Effector CD4-positive, alpha-beta T cell (primary cell): ENCODE measurements around the gene RNASE12. TPM values are rescaled to one million over a fixed set of nuclear protein-coding genes. Genes with fewer than 3 reads are reported as not detected.
"Not testable (repeated sequence)": the region's sequence is repeated elsewhere in the genome, so short reads cannot be mapped to it uniquely, and the experiment has no call there.

Experiments
- DNase-seq: peaks from one replicate; pipeline ENCODE4 v3.0.0-alpha.2; 2020
- total RNA-seq: gene quantifications from one replicate; lab custom pipeline; 2026; lab: John Stamatoyannopoulos, UW

The RNASE12 gene, protein sequence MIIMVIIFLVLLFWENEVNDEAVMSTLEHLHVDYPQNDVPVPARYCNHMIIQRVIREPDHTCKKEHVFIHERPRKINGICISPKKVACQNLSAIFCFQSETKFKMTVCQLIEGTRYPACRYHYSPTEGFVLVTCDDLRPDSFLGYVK
- total RNA-seq = not detected

DNA sequence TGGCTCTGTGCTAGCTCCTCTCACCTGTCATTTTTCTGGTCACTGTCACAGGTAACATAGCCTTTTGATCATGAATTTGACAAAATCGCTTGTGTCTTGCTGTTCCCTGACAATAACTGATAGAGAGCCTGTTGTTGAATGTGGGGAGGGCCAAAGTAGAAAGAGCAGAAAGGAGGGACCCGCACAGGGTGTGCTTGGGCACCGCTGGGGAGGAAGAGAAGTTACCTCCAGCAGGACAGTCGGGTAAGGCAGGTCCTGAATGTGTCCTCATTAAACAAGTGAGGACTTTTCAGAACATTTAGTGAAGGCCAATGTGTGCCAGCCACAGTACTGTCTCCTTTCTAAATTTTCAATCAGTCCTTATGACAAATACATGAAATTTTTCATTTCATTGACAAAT, at the start of gene RNASE12:
Gene RNASE12 (minus strand): TSS at position 142 of the 400 bp plus-strand sequence. CDS start 653 bp downstream, outside the sequence.
- DNase-seq = no peak

GRCh38 chr14:20632831-20633691, 41.9 kb upstream of the RNASE12 start:
- peak; percentile 46 for DNase-seq

- DNase-seq = no peak
Observed at GRCh38 chr14:20632448-20632830, 41.3 kb upstream of the RNASE12 start.

- no peak for DNase-seq
Observed at GRCh38 chr14:20631880-20632389, 40.8 kb upstream of the RNASE12 start.

DNA sequence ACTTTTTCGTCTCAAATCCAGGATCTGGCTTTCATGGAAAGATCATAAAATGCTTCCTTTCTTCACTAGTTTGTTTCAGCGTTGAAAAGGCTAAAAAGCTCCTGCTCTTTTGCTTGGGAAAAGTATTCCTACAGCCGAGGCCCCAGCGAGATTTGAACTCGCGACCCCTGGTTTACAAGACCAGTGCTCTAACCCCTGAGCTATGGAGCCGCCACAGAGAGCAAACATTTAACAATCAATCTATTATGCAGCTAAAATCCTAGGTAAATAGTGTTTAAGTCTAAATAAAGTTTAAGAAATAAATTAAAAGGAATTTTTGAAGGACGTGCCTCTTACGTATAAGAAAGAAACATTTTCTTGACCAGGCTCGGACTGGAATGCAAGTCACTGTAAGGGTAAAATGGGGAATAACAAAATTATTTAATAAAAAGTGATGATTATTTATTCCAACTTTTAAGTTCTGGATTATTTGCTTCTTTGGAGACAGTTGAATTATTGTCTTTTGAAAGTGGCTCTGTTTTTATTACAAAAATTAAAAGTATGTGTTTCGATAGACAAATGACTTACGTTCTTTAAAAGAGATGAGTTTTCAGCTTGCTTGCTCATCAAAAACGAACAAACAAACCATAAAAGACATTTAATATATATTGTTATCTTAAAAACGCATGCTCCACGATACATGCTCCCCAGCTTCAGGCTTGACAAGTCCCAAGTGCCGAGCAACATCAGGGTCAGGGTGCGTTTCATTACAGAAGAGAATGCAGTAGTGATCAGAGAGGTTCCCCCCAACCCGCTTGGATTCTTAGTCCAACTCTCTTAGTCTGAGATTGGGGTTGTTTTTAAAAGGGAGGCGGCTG, 40.1 kb upstream of the RNASE12 start:
- peak; percentile 43 for DNase-seq

DNA sequence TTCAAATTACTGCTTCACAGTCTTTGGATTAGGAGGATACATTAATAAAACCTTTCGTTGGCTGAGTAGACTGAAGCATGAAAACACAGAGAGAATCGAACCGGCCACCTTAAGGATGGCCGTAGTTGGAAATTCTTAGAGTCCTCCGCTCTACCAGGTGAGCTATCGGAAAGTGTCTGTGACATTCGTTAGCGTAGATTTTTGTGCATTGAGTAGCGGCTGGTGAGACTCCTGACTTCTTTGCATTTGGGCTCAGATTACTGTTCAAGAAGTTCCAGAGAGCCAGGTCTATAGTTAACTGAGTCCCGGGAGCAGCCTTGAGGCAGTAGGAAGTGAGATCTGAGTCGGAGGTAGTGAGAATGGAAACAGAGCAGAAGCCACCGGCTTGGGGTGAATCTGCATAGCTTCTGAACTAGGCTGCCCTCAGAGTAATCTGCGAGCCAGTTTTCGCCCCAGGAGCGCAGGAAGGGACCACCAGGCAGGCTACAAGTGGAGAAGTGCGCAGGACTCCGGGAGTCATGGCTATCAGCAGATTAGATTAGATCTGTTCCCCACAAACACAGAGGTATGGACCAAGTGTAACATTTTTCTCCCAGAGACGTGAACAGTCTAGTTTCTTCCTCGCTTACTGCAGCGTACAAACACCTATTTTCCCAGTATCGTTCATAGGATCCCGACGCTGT, 39.3 kb upstream of the RNASE12 start:
- no peak for DNase-seq

GRCh38 chr14:20628063-20628854, 37.1 kb upstream of the RNASE12 start:
- DNase-seq = no peak

GRCh38 chr14:20627346-20628027, 36.3 kb upstream of the RNASE12 start:
- DNase-seq = no peak

- DNase-seq = no peak
Observed at GRCh38 chr14:20626274-20626673, 35.1 kb upstream of the RNASE12 start.

DNA sequence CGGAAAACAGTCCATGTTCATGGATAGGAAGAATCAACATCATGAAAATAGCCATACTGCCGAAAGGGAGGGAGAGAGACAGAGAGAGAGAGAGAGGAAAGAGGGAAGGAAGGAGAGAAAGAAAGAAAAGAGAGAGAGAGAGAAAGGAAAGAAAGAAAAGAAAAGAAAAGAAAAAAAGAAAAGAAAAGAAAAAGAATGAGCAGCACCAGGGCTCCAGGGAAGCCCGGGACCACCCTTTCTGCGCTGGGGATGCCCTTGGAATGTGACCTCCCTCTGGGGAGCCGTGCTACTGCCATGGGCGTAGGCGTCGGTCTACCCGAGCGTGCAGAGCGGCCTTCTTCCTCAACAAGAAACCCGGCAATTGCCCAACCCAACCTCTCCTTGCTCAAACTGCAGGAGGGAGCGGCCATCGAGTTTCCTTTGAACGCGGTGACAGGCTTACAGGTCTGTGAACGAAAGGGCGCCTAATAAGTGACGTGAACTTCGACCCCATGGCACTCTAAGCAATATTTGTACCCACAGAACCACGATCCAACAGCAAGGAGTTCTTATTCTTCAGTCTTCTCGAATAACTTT, 33.4 kb upstream of the RNASE12 start:
- DNase-seq = peak; percentile 26

DNA sequence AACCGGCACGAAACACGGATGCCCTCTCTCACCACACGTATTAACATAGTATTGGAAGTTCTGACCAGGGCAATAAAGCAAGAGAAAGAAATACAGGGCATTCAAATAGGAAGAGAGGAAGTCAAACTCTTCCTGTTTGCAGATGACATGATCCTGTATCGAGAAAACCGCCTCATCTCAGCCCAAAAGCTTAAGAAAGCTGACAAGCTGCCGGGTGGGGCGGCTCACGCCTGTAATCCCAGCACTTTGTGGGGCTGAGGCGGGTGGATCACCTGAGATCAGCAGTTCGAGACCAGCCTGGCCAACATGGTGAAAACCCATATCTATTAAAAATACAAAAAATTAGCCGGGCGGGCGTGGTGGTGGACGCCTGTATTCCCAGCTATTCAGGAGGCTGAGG, 32.6 kb upstream of the RNASE12 start:
- no peak for DNase-seq

DNA sequence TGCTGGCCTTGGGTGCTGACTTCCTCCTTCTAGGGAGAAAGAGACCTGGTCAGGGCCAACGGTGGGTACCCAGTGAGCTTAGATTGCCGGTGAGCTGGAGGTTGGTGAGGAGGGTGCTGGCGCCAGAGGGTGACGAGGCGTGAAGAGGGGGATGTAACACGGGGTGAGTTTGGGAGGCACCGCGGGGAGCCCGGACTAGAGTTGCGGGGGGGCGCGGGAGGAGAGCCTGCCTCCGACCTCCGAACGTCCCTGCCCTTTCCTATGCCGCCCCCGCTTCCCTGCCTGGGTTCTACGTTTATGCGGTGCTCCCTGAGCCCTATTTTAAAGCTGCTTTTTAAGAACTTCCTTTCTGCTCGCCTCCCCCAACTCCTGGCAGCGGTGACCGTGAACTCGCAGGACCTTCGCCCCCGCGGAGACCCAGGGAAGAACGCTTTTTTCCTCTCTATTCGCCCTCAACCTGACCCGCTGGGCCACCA, 31.7 kb upstream of the RNASE12 start:
- DNase-seq = no peak

DNA sequence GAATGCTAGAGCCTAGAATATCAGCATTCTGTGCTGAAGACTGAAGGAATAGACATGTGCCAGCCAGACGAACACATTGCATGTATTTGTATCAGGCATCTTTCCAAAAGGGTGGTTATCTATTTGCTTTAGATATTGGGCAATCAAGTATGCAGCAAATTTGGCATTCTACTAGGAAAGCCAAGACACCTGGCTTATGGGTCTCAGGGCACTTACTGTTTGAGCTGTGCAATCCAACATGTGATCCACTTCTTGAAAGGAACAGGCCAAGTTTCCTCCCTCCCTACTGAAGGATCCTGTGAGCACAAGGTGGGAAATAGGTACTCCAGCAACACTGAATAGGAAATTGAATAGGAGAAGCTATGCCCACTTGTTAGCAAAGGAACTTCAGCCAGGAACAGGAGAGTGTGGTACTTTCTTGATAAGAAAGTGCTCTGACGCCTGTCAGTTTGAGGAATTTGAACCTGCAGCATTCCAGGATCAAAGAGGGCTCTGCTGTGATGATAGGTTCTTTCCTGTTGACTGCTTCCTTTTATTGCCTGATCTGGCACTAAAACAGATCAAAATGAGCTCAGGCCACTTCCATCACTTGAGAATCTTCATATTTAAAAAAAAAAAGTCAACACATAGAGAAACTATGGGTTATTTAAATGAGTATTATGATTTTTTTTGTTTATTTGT, 29.8 kb upstream of the RNASE12 start:
- no peak for DNase-seq

- not testable (repeated sequence) for DNase-seq
Observed at GRCh38 chr14:20619688-20620087, 28.5 kb upstream of the RNASE12 start.

DNA sequence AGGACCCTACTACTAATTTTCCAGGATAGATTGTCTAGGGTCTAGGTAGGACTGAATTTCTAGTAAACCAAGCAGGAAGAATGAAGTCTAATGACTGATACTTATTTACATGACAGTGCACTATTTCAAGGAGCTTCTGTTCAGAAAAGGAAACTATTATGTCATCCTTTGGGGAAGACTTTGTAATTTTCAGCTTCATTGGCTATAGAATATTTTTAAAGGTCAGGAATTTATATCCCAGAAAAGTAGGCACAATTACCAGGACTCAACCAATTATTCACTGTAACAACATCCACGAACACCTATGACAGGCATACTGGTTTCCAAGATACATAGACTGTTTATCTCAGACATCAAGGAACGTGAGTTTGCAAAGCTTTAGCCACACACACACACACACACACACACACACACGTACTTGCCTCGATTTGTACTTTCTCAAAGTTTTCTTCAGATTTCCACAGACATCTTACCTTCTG, 27.1 kb upstream of the RNASE12 start:
- no peak for DNase-seq

DNA sequence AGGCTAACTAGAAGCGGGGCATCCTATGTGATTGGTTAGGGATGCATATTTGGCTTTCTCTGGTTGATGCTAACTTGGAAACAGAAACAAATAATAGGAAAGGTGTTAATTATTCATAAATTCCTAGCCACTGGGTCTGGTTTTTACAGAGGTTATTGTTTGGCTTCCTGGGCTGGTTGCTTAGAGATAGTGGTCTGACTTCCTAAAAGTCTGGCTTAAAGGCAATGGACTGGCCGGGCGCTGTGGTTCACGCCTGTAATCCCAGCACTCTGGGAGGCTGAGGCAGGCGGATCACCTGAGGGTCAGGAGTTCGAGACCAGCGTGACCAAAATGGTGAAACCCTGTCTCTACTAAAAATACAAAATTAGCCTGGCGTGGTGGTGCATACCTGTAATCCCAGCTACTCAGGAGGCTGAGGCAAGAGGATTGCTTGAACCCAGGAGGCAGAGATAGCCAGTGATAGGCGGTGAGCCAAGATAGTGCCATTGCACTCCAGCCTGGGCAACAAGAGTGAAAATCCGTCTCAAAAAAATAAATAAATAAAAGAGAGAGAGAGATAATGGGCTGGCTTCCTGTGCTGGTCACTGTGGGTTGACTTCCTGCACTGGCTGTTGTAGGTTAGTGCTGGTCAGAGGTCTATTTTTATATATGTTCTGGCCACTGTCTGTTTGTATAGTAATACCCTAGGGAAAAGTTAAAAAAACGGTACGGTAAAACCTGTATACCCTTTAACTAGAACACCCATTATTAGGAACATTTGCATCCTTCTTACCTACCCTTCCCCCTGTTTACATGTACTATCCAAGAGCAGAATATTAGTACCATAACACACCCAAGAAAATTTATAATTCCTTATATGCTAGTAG, 26.2 kb upstream of the RNASE12 start:
- no peak for DNase-seq

DNA sequence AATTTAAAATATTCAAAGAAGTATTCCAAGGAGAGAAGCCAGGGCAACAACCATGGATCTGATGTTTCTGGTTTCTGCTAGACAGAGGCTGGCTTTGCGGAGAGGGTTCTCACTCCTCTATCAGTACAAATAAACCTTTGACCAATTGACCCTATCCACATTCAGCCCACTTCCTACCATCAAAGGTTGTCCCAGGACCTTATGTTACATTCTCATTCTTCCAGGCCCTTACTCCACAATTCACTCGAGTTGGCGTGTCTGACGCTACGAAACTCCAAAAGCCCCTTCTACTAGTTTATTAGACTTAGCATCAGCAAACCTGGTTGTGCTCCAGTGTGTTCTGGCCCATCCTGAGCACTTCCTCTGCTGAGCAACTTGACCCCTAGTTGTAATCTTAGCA, 24.8 kb upstream of the RNASE12 start:
- no peak for DNase-seq

DNA sequence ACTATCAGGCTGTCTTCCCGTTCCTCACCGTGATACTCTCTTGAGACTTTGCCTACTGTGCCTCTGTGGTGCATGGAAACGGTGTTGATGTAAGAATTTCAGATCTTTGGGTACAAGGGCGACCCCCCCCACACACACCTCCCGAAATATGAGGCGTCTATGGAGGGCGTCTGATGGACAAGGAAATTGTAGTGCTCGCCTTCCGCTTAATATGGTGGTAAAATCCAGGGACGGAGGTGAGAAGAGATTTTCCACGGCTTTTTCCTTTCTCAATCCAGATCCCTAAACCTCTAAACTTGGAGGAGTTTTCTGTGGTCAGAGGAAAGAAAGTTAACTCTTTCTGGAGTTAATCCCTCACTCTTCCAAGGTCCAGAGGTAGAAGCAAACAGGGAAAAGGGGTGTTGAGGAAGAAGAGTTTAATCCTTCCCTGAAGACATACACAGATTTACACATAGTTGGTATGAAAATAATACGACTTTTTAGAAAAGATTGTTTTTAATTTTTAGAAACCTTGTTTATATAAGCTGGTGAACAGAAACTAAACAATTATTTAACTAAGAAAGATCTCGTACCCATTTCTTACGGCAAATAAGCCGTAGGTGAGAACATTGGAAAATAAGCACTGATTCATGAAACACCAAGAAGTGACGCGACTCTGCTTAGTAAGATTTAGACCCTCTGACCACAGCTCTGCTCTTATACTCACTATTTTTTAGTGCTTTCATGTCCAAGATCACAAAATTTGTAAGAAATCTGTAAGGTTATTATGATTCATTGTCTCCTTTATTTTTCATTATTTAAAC, 23.1 kb upstream of the RNASE12 start:
- no peak for DNase-seq
